NCI-H1436 treated with DMSO at 0.1 percent for 48 hours (cell line): ENCODE results near the gene CERS6.
"Not testable (repeated sequence)": the region's sequence is repeated elsewhere in the genome, so short reads cannot be mapped to it uniquely, and the experiment has no call there.

ENCODE experiments used
- DNase-seq: peaks from one replicate; lab custom pipeline; 2025; lab: John Stamatoyannopoulos, UW

CERS6 gene

GRCh38 chr2:168455645-168456520, at the start of gene CERS6:
Gene CERS6, plus strand, starts transcription at chr2:168456272. Its CDS starts 177 bp downstream, at chr2:168456449.
- peak; percentile 60 for DNase-seq

GRCh38 chr2:168412301-168412700, 43.8 kb upstream of the CERS6 start:
- DNase-seq, result not testable (repeated sequence)

GRCh38 chr2:168413101-168413500, 43.0 kb upstream of the CERS6 start:
- DNase-seq, result not testable (repeated sequence)

- no peak for DNase-seq
Measured at GRCh38 chr2:168416555-168416954, 39.5 kb upstream of the CERS6 start.

GRCh38 chr2:168422584-168422983, 33.5 kb upstream of the CERS6 start:
- DNase-seq, result no peak

- DNase-seq, result no peak
Measured at GRCh38 chr2:168424112-168424951, 31.7 kb upstream of the CERS6 start.

- no peak for DNase-seq
Measured at GRCh38 chr2:168424971-168425370, 31.1 kb upstream of the CERS6 start.

- DNase-seq, result no peak
Measured at GRCh38 chr2:168426861-168427260, 29.2 kb upstream of the CERS6 start.

- DNase-seq, result no peak
Measured at GRCh38 chr2:168427451-168427850, 28.6 kb upstream of the CERS6 start.

- DNase-seq, result no peak
Measured at GRCh38 chr2:168428431-168428830, 27.6 kb upstream of the CERS6 start.

GRCh38 chr2:168429988-168430387, 26.1 kb upstream of the CERS6 start:
- DNase-seq, result no peak

- no peak for DNase-seq
Measured at GRCh38 chr2:168430431-168430830, 25.6 kb upstream of the CERS6 start.

GRCh38 chr2:168431301-168432024, 24.6 kb upstream of the CERS6 start:
- DNase-seq, result no peak

- DNase-seq, result no peak
Measured at GRCh38 chr2:168432100-168432499, 24.0 kb upstream of the CERS6 start.

- DNase-seq, result no peak
Measured at GRCh38 chr2:168432565-168433186, 23.4 kb upstream of the CERS6 start.

- no peak for DNase-seq
Measured at GRCh38 chr2:168433527-168433926, 22.5 kb upstream of the CERS6 start.

GRCh38 chr2:168434146-168434545, 21.9 kb upstream of the CERS6 start:
- no peak for DNase-seq

- DNase-seq, result no peak
Measured at GRCh38 chr2:168436840-168437239, 19.2 kb upstream of the CERS6 start.

- DNase-seq, result no peak
Measured at GRCh38 chr2:168438553-168438952, 17.5 kb upstream of the CERS6 start.

GRCh38 chr2:168439536-168439935, 16.5 kb upstream of the CERS6 start:
- no peak for DNase-seq

- DNase-seq, result no peak
Measured at GRCh38 chr2:168441214-168441872, 14.7 kb upstream of the CERS6 start.
